Activated naive CD8-positive, alpha-beta T cell treated with anti-CD3 and anti-CD28 coated beads for 36 hours (primary cell): ENCODE data around the gene ERN1. TPM values are rescaled to one million over a fixed set of nuclear protein-coding genes. Genes with fewer than 3 reads are reported as not detected.
"Not testable (repeated sequence)": the region's sequence is repeated elsewhere in the genome, so short reads cannot be mapped to it uniquely, and the experiment has no call there.

Source experiments
- DNase-seq: peaks from one replicate; pipeline ENCODE4 v3.0.0; 2021
- H3K27ac Mint-ChIP-seq: one replicate; pipeline ENCODE4 v1.8.0; 2022; ENCODE audit warnings: mild to moderate bottlenecking, moderate library complexity, mixed read lengths
- H3K27me3 Mint-ChIP-seq: one replicate; pipeline ENCODE4 v1.8.0; 2022; ENCODE audit warnings: mild to moderate bottlenecking, mixed read lengths
- H3K36me3 Mint-ChIP-seq: one replicate; pipeline ENCODE4 v1.8.0; 2021; ENCODE audit warnings: mild to moderate bottlenecking, mixed read lengths
- H3K4me1 Mint-ChIP-seq: one replicate; pipeline ENCODE4 v1.8.0; 2021; ENCODE audit warnings: mixed read lengths
- H3K4me3 Mint-ChIP-seq: one replicate; pipeline ENCODE4 v1.8.0; 2022; ENCODE audit warnings: mild to moderate bottlenecking, moderate library complexity, mixed read lengths
- H3K9me3 Mint-ChIP-seq: one replicate; pipeline ENCODE4 v1.8.0; 2022; ENCODE audit warnings: mixed read lengths
- total RNA-seq, 2 experiments: library from RNA; stranded (reverse); gene quantifications; one replicate each; pipeline ENCODE4 v1.2.3, GENCODE V29; 2021

ERN1 gene
- total RNA-seq, 2 experiments from 2014 or later, result 7.6 to 9.0 TPM

DNA sequence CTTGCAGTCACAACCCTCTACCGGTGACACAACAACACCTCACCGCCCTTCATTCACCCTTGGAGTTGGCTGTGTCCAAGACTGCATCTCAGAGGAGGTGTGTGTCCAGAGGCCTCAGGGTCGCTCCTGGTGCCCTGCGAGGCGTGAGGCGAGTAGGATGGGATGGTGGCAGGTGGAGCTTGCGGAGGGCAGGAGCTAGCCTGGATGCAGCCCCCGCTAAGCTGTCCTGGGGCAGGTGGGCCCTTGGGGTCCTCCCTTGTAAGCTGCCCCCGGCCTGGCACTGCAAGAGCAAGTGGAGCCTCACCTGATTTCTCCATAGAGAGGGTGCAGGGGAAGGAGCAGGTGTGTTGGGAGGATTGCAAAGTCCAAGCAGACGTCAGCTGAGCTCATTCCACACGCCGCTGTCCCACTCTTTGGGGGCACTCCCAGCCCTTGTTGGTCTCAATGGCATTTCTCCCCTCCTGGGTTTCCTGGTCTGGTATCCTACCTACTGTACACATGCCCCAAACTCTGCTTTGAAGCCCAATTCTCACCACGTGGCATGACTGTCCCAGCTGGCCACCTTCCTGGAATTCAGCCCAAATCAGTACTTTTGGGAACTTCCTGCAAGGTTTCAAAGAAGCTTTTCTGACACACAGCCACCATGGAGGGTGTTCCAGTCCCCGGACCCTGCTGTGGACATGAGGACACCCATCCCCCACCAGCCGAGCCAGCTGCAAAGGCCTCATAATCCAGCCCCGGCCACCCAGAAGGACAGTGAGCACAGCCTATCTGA lies 91.4 kb downstream of the ERN1 start:
- H3K4me3 Mint-ChIP-seq, result no peak overlapping the region
- no peaks in the 10 kb centered on the region for H3K27me3 Mint-ChIP-seq
- H3K4me1 Mint-ChIP-seq, result no peaks in the 10 kb centered on the region
- no peak for DNase-seq
- H3K36me3 Mint-ChIP-seq, result no peaks in the 10 kb centered on the region
- no peaks in the 10 kb centered on the region for H3K9me3 Mint-ChIP-seq
- no peak overlapping the region for H3K27ac Mint-ChIP-seq

GRCh38 chr17:64037802-64038201 lies 92.1 kb downstream of the ERN1 start:
- no peaks in the 10 kb centered on the region for H3K9me3 Mint-ChIP-seq
- H3K27me3 Mint-ChIP-seq, result no peaks in the 10 kb centered on the region
- H3K27ac Mint-ChIP-seq, result no peak overlapping the region
- H3K4me3 Mint-ChIP-seq, result no peak overlapping the region
- no peaks in the 10 kb centered on the region for H3K4me1 Mint-ChIP-seq
- DNase-seq, result no peak
- H3K36me3 Mint-ChIP-seq, result no peaks in the 10 kb centered on the region

GRCh38 chr17:64037180-64037579 lies 92.8 kb downstream of the ERN1 start:
- no peak overlapping the region for H3K27ac Mint-ChIP-seq
- no peaks in the 10 kb centered on the region for H3K4me1 Mint-ChIP-seq

GRCh38 chr17:64036198-64036922 lies 93.6 kb downstream of the ERN1 start:
- H3K36me3 Mint-ChIP-seq, result no peaks in the 10 kb centered on the region
- no peaks in the 10 kb centered on the region for H3K9me3 Mint-ChIP-seq
- H3K4me1 Mint-ChIP-seq, result no peaks in the 10 kb centered on the region
- no peak for DNase-seq
- no peaks in the 10 kb centered on the region for H3K27me3 Mint-ChIP-seq
- no peak overlapping the region for H3K27ac Mint-ChIP-seq
- H3K4me3 Mint-ChIP-seq, result no peak overlapping the region

More at GRCh38 chr17:64037180-64037579, 92.8 kb downstream of the ERN1 start:
- no peak overlapping the region for H3K4me3 Mint-ChIP-seq
- no peaks in the 10 kb centered on the region for H3K9me3 Mint-ChIP-seq
- no peaks in the 10 kb centered on the region for H3K27me3 Mint-ChIP-seq
- no peaks in the 10 kb centered on the region for H3K36me3 Mint-ChIP-seq
- no peak for DNase-seq

DNA sequence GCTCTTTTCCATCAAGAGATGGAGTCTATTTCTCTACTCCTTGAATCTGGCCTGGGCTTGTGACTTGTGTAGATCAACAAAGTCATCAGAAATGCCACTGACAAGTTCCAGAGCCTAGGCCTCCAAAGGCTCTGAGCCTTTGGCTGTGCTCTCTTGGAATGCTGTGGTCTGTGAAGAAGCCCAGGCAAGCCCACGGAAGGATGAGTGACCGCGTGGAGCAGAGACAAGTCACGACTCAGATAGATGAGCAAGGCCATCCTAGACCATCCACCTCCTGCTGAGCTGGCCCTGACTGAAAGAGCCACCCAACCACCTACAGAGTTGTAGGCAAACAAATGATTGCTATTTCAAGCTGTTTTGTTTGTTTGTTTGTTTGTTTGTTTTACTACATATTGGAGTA lies 97.9 kb downstream of the ERN1 start:
- DNase-seq, result no peak
- Mint-ChIP-seq H3K4me3 (no peak overlapping the region), H3K4me1 (peaks cover 3% of the 10 kb centered on the region), H3K27ac (no peak overlapping the region), H3K36me3 (no peaks in the 10 kb centered on the region), H3K9me3 (no peaks in the 10 kb centered on the region), H3K27me3 (no peaks in the 10 kb centered on the region)

GRCh38 chr17:64028874-64029464 lies 101.0 kb downstream of the ERN1 start:
- DNase-seq, result peak; percentile 63
- Mint-ChIP-seq H3K27me3 (no peaks in the 10 kb centered on the region), H3K9me3 (no peaks in the 10 kb centered on the region), H3K4me3 (no peak overlapping the region), H3K36me3 (no peaks in the 10 kb centered on the region), H3K27ac (no peak overlapping the region), H3K4me1 (peaks cover 27% of the 10 kb centered on the region)

DNA sequence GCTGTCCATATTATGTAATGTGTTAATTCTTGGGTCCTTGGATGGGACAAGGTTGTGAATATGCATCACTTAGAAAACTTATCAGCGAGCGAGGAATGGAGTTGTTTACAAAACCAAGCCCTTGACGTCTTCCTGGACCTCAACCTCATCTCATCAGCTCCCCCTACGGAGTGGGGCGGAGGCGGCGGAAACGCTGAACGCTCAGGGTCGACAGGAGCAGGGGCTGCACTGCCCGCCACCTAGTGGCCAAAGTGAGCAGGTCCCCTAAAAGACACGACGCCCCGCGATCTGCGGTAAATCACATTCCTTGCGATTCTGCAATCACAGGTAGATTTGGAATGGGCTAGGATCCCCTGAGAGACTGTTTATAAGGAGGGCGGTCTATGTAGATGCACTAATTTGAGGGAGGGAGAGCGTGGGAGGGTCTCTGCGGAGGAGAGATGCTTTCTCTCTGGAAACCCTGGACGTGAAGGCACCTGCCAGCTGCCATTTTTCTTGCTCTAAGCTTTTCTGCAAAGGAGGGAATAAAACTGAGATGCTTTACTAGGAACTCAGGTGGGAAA lies 104.1 kb downstream of the ERN1 start:
- Mint-ChIP-seq H3K4me1 (peaks cover 53% of the 10 kb centered on the region), H3K4me3 (peak overlapping the region; percentile 71), H3K36me3 (no peaks in the 10 kb centered on the region), H3K9me3 (no peaks in the 10 kb centered on the region), H3K27ac (peak overlapping the region; percentile 86), H3K27me3 (no peaks in the 10 kb centered on the region)
- DNase-seq, result peak; percentile 89

DNA sequence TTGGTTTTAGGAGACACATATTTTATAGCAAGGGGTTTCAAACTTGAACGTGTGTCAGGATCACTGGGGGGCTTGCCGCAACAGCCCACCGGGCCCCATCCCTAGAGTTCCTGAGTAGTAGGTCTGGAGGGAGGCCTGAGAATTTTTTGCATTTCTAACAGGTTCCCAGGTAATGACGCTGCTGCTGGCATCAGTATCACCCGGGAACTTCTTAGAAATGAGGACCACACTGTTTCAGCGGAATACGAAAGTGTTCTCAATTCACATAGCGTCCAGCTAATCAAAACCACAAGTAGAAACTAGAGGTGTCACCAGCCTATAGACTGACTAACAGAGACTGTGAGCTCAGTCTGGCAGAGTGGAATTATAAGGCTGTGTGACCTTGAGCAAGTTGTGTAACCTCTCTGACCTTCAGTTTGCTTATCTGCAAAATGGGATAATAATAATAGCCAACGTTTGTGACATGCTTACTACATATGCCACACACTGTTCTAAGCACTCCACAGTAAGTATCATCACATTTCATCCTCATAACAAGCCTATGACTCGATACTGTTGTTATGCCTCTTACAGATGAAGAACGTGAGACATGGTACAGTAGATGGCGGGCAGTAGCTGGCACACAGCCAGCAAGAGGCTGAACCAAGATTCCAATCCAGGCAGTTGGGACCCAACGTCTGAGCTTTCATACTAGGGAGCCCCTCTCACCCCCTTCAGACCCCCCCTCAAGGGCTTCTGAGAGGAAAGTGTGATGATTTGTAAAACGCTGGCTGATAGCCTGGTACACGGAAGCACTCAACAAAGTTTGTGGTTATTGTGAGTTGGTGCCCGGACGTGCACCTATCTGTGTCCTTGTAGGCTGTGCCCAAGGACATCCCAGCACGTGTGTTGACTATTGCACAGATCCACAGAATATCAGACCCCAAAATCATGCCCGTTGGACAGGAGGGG lies 104.9 kb downstream of the ERN1 start:
- peaks cover 57% of the 10 kb centered on the region for H3K4me1 Mint-ChIP-seq
- H3K4me3 Mint-ChIP-seq, result peak overlapping the region; percentile 71
- H3K9me3 Mint-ChIP-seq, result no peaks in the 10 kb centered on the region
- peak overlapping the region; percentile 86 for H3K27ac Mint-ChIP-seq
- no peaks in the 10 kb centered on the region for H3K27me3 Mint-ChIP-seq
- no peaks in the 10 kb centered on the region for H3K36me3 Mint-ChIP-seq
- DNase-seq, result peak; percentile 26

GRCh38 chr17:64024215-64024654 lies 105.7 kb downstream of the ERN1 start:
- Mint-ChIP-seq H3K27ac (peak overlapping the region; percentile 86), H3K4me1 (peaks cover 61% of the 10 kb centered on the region), H3K27me3 (no peaks in the 10 kb centered on the region), H3K36me3 (no peaks in the 10 kb centered on the region), H3K9me3 (no peaks in the 10 kb centered on the region), H3K4me3 (no peak overlapping the region)
- DNase-seq, result no peak

- Mint-ChIP-seq H3K36me3 (peaks cover 6% of the 10 kb centered on the region), H3K9me3 (no peaks in the 10 kb centered on the region), H3K27ac (peak overlapping the region; percentile 95), H3K27me3 (no peaks in the 10 kb centered on the region), H3K4me3 (no peak overlapping the region), H3K4me1 (peaks cover 70% of the 10 kb centered on the region)
- no peak for DNase-seq
These were observed 107.3 kb downstream of the ERN1 start for GRCh38 chr17:64022611-64023063.

DNA sequence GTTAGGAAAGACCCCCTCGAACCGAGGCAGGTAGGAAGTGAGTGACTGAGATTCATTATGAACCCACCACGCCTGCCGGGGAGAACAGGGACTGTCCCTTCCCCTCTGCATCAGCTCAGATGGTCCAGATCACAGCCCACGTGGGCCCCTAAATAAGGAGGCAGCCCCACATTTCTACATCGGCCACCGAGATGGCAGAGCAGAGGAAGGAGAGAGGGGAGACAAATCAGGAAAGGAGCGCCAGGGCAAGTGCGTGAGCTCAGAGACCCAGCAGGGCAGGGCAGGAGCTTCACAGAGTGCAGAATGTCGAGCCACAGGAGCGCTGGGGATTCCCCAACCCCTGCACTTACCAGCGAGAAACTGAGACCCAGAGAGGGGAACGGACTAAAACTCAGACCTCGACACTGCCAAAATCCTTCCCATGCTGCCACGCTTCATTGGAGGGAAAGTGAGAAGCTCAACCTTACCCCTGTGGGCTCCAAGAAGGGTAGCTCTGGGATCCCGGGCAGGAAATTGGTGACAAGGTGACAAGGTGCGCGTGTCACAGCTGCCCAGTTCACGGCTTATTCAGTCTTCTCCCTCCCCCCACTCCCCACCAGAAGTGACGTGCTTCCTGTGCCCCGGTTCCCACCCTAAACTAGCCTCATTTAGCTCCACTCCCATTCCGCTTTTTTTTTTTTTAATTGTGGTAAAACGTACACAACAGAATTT lies 109.7 kb downstream of the ERN1 start, which contains the start of gene ICAM2:
ICAM2 (minus strand) TSS at position 578 of the 711 bp plus-strand sequence. CDS start 13,942 bp downstream, outside the sequence.
- peaks cover 75% of the 10 kb centered on the region for H3K4me1 Mint-ChIP-seq
- DNase-seq, result peak; percentile 82

DNA sequence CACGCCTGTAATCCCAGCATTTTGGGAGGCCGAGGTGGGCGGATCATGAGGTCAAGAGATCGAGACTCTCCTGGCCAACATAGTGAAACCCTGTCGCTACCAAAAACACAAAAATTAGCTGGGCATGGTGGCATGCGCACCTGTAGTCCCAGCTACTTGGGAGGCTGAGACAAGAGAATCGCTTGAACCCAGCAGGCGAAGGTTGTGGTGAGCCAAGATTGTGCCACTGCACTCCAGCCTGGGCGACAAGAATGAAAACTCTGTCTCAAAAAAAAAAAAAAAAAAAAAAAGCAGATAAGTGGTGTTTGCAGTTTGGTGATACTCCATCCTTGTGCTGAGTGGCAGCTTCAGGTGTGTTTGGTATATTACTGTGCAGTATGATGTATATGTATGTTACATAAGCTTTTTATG lies 110.4 kb downstream of the ERN1 start:
- not testable (repeated sequence) for H3K9me3 Mint-ChIP-seq, DNase-seq, H3K27me3 Mint-ChIP-seq
- Mint-ChIP-seq H3K4me3 (peak overlapping the region; percentile 95), H3K4me1 (peaks cover 73% of the 10 kb centered on the region), H3K27ac (peak overlapping the region; percentile 95), H3K36me3 (peaks cover 12% of the 10 kb centered on the region)

More for the DNA sequence above, 109.7 kb downstream of the ERN1 start, which contains the start of gene ICAM2:
- no peaks in the 10 kb centered on the region for H3K27me3 Mint-ChIP-seq
- H3K27ac Mint-ChIP-seq, result peak within 1 kb of the TSS; percentile 95
- peaks cover 9% of the 10 kb centered on the region for H3K36me3 Mint-ChIP-seq
- peak within 1 kb of the TSS; percentile 95 for H3K4me3 Mint-ChIP-seq
- H3K9me3 Mint-ChIP-seq, result no peaks in the 10 kb centered on the region

- H3K27me3 Mint-ChIP-seq, result no peaks in the 10 kb centered on the region
- peak overlapping the region; percentile 95 for H3K4me3 Mint-ChIP-seq
- DNase-seq, result no peak
- peaks cover 68% of the 10 kb centered on the region for H3K4me1 Mint-ChIP-seq
- no peaks in the 10 kb centered on the region for H3K9me3 Mint-ChIP-seq
- H3K36me3 Mint-ChIP-seq, result peaks cover 22% of the 10 kb centered on the region
- peak overlapping the region; percentile 82 for H3K27ac Mint-ChIP-seq
These were observed 112.5 kb downstream of the ERN1 start for GRCh38 chr17:64017381-64017980.
